ENCODE measurements around the gene FNIP2. TPM values are rescaled to one million over a fixed set of nuclear protein-coding genes. Genes with fewer than 3 reads are reported as not detected.
"Not testable (repeated sequence)": the region's sequence is repeated elsewhere in the genome, so short reads cannot be mapped to it uniquely, and the experiment has no call there.

Gene FNIP2
- total RNA-seq, 4 donors from 2014 or later, result 21.4 to 31.7 (median 28.1) TPM

DNA sequence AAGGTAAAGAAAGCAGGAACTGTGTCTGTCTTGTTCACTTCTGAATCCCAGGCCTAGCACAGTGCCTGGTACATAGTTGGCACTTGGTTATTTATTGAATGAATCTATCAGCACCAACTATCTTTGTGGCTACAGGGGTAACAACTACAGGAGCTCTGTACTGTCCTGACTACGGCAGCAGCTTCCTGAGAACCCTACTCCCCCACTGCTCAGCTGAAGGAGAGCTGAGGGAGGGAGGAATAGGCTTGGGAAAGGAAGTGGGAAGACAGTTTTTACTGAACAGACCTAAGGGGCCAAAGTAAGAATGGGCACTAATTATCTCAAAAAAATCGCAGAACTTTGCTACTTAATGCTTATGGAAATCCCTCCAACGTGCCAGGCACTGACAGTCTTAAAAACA is 178.0 kb downstream of the FNIP2 start:
- Histone ChIP-seq H3K36me3 (no peaks in the 10 kb centered on the region), H3K9me3 (peaks cover 5% of the 10 kb centered on the region), H3K4me1 (no peaks in the 10 kb centered on the region), H3K27ac (no peak overlapping the region), H3K4me3 (no peak overlapping the region), H3K27me3 (no peaks in the 10 kb centered on the region)
- no peak for DNase-seq (ENCODE audit: low spot score in 2 of 2)
- 83% methylated on average over 3 of the region's 3 CpGs for WGBS
- TF ChIP-seq POLR2A (IDR thresholded peaks at IDR 0.05) (no peak), POLR2AphosphoS5 (IDR thresholded peaks at IDR 0.05) (no peak), EP300 (IDR thresholded peaks at IDR 0.05) (no peak)
- TF ChIP-seq, protein P1, sequence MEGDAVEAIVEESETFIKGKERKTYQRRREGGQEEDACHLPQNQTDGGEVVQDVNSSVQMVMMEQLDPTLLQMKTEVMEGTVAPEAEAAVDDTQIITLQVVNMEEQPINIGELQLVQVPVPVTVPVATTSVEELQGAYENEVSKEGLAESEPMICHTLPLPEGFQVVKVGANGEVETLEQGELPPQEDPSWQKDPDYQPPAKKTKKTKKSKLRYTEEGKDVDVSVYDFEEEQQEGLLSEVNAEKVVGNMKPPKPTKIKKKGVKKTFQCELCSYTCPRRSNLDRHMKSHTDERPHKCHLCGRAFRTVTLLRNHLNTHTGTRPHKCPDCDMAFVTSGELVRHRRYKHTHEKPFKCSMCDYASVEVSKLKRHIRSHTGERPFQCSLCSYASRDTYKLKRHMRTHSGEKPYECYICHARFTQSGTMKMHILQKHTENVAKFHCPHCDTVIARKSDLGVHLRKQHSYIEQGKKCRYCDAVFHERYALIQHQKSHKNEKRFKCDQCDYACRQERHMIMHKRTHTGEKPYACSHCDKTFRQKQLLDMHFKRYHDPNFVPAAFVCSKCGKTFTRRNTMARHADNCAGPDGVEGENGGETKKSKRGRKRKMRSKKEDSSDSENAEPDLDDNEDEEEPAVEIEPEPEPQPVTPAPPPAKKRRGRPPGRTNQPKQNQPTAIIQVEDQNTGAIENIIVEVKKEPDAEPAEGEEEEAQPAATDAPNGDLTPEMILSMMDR (IDR thresholded peaks at IDR 0.05), result no peak

DNA sequence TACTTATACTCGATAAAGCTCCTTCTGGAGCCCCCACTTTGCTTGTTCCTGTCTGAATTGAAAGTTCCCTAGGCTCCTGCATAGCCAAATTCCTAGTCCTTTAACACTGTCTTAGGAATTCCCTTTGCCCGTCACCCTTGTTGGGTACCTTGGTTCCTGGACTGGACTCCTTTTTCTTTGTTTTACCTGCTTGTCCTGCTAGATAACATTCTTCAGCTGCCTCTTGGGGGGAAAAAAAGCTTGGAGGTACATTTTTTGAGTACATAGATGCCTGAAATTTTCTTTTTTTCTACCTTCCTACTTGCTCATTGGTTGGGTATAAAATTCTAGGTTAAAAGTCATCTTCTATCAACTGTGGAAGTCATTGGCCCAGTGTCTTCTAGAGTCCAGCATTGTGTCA is 179.2 kb downstream of the FNIP2 start:
- 93% methylated on average over 2 of the region's 2 CpGs for WGBS
- Histone ChIP-seq H3K4me3 (no peak overlapping the region), H3K27me3 (no peaks in the 10 kb centered on the region), H3K27ac (no peak overlapping the region), H3K4me1 (no peaks in the 10 kb centered on the region), H3K9me3 (peaks cover 5% of the 10 kb centered on the region), H3K36me3 (no peaks in the 10 kb centered on the region)
- TF ChIP-seq, protein P1 (IDR thresholded peaks at IDR 0.05), result no peak
- TF ChIP-seq POLR2A (IDR thresholded peaks at IDR 0.05), result no peak
- TF ChIP-seq POLR2AphosphoS5 (IDR thresholded peaks at IDR 0.05), result no peak
- TF ChIP-seq EP300 (IDR thresholded peaks at IDR 0.05), result no peak
- DNase-seq (ENCODE audit: low spot score in 2 of 2), result no peak

- no peak overlapping the region for H3K4me3 ChIP-seq
- no peak for DNase-seq (ENCODE audit: low spot score in 2 of 2)
- no peak overlapping the region for H3K27ac ChIP-seq
- no peaks in the 10 kb centered on the region for H3K4me1 ChIP-seq
- H3K36me3 ChIP-seq, result no peaks in the 10 kb centered on the region
- peaks cover 5% of the 10 kb centered on the region for H3K9me3 ChIP-seq
- no peak for TF ChIP-seq EP300 (IDR thresholded peaks at IDR 0.05)
- no peak for TF ChIP-seq POLR2A (IDR thresholded peaks at IDR 0.05)
- TF ChIP-seq, protein P1 (IDR thresholded peaks at IDR 0.05), result no peak
- TF ChIP-seq POLR2AphosphoS5 (IDR thresholded peaks at IDR 0.05), result no peak
- H3K27me3 ChIP-seq, result no peaks in the 10 kb centered on the region
These were observed 180.3 kb downstream of the FNIP2 start for GRCh38 chr4:158949099-158949498.

GRCh38 chr4:158952221-158952774 is 183.5 kb downstream of the FNIP2 start:
- H3K27me3 ChIP-seq; H3K9me3 ChIP-seq; H3K27ac ChIP-seq; DNase-seq (ENCODE audit: low spot score in 2 of 2); H3K36me3 ChIP-seq; H3K4me1 ChIP-seq; H3K4me3 ChIP-seq: not testable (repeated sequence)
- 94% methylated on average over 2 of the region's 2 CpGs for WGBS

DNA sequence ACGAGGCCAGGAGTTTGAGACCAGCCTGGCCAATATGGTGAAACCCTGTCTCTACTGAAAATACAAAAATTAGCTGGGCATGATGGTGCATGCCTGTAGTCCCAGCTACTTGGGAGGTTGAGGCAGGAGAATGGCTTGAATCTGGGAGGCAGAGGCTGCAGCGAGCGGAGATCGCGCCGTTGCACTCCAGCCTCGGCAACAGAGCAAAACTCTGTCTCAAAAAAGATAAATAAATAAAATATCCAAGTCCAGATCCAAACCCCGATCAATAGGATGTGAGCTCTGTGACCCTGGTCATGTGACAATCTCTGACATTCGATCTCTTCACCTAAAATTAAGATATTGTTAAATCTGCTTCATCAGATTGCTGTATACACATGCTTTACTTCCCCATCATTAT is 187.5 kb downstream of the FNIP2 start:
- not testable (repeated sequence) for H3K36me3 ChIP-seq; H3K9me3 ChIP-seq; H3K27me3 ChIP-seq; H3K4me1 ChIP-seq; H3K27ac ChIP-seq; H3K4me3 ChIP-seq; DNase-seq (ENCODE audit: low spot score in 2 of 2)
- WGBS, result 94% methylated on average over 9 of the region's 9 CpGs

- DNase-seq (ENCODE audit: low spot score in 2 of 2); H3K4me3 ChIP-seq; H3K36me3 ChIP-seq; H3K27ac ChIP-seq; H3K4me1 ChIP-seq; H3K9me3 ChIP-seq; H3K27me3 ChIP-seq: not testable (repeated sequence)
- 100% methylated on average over 3 of the region's 3 CpGs for WGBS
These were observed 188.1 kb downstream of the FNIP2 start for GRCh38 chr4:158956918-158957317.

Other genes with a start within 250 kb of the FNIP2 start
- gene RXFP1, start 247.1 kb upstream of the FNIP2 start, total RNA-seq, result under 1 TPM in 1 of 4 donors, not detected in 3; 0.19 TPM
- 1 to 10 TPM; 2.8 to 3.7 (median 3.2) TPM for gene C4orf46, start 97.1 kb upstream of the FNIP2 start, total RNA-seq
- gene ETFDH, start 96.7 kb upstream of the FNIP2 start, total RNA-seq, result 100 to 1,000 TPM in 1 of 4 donors, 10 to 100 TPM in 3; 44.9 to 204 (median 50.3) TPM
- 10 to 100 TPM in 3 of 4 donors, 1 to 10 TPM in 1; 8.1 to 18.9 (median 12.6) TPM for gene PPID, start 45.6 kb upstream of the FNIP2 start, total RNA-seq